B cell (primary cell): Measurements from ENCODE around the gene ARHGAP19. TPM values are rescaled to one million over a fixed set of nuclear protein-coding genes. Genes with fewer than 3 reads are reported as not detected.

Source experiments
- ATAC-seq: fragments of 200-7000 bp; cut with Tn5 transposase; one replicate; pipeline ENCODE4 v1.10.0; 2021; ENCODE audit warnings: low read depth, mild to moderate bottlenecking, moderate number of reproducible peaks, moderate library complexity
- CTCF ChIA-PET: fragments of 350-600 bp; sonication (Branson Sonifier 250); formaldehyde crosslinking; loops from one replicate; lab custom pipeline; 2021; ENCODE audit warnings: antibody characterized with exemption, inconsistent platforms; lab: Charles Lee
- POLR2A ChIA-PET: fragments of 350-600 bp; sonication (Branson Sonifier 250); formaldehyde crosslinking; loops from one replicate; lab custom pipeline; 2021; ENCODE audit warnings: antibody characterized with exemption; lab: Charles Lee
- DNase-seq: peaks from one replicate; pipeline ENCODE4 v3.0.0; 2013
- H2AFZ ChIP-seq: 2 replicates; pipeline ENCODE4 v1.6.1; 2012; ENCODE audit warnings: mild to moderate bottlenecking, low read depth, low read length; ENCODE audit not compliant: insufficient read depth, poor library complexity, severe bottlenecking
- H3K27ac ChIP-seq, 2 donors: 1 replicate in 1 of 2; 2 replicates in 1 of 2; pipeline ENCODE4 v1.5.1; 2012 to 2013; ENCODE audit warnings: low read length in 2 of 2, mild to moderate bottlenecking in 2 of 2, moderate library complexity in 1 of 2
- H3K27me3 ChIP-seq, 4 experiments: fragments of 200-600 bp in 1 of 4; sonication (generic) in 1 of 4; replicated peaks in 1 of 4; 1 replicate in 2 of 4; 2 replicates in 2 of 4; pipeline versions ENCODE4 v1.6.1 to v1.7.0; 2013 to 2016; ENCODE audit warnings: low read length in 3 of 4, mild to moderate bottlenecking in 2 of 4, mixed read lengths in 1 of 4, moderate library complexity in 1 of 4; ENCODE audit not compliant: insufficient read depth in 4 of 4, control insufficient read depth in 3 of 4; ENCODE audit errors: control extremely low read depth in 1 of 4
- H3K36me3 ChIP-seq, 2 experiments: replicated peaks in 1 of 2; 1 replicate in 1 of 2; 2 replicates in 1 of 2; pipeline versions ENCODE4 v1.6.1 to v1.7.1; 2013; ENCODE audit warnings: low read length in 1 of 2; ENCODE audit not compliant: insufficient read depth in 2 of 2, control insufficient read depth in 1 of 2; ENCODE audit errors: control extremely low read depth in 1 of 2, extremely low read depth in 1 of 2
- H3K4me1 ChIP-seq, 2 donors: fragments of 200-600 bp in 1 of 2; sonication (generic) in 1 of 2; 1 replicate in 1 of 2; 2 replicates in 1 of 2; pipeline versions ENCODE4 v1.5.1 to v1.6.1; 2013 to 2017; ENCODE audit warnings: low read length in 2 of 2; ENCODE audit not compliant: control insufficient read depth in 2 of 2, insufficient read depth in 2 of 2
- H3K4me2 ChIP-seq: replicated peaks from 2 replicates; pipeline ENCODE3; 2012; ENCODE audit warnings: mild to moderate bottlenecking, low read depth, low read length; ENCODE audit not compliant: poor library complexity, severe bottlenecking
- H3K4me3 ChIP-seq, 5 experiments: fragments of 200-600 bp in 1 of 5; sonication (generic) in 1 of 5; 1 replicate in 3 of 5; 2 replicates in 2 of 5; pipeline versions ENCODE4 v1.5.1 to v1.7.0; 2011 to 2016; ENCODE audit warnings: low read length in 4 of 5, mild to moderate bottlenecking in 4 of 5, low read depth in 2 of 5, control low read depth in 1 of 5, moderate library complexity in 1 of 5; ENCODE audit not compliant: insufficient read depth in 1 of 5; ENCODE audit errors: control extremely low read depth in 1 of 5, extremely low read depth in 1 of 5
- H3K79me2 ChIP-seq: fragments of 200-600 bp; sonication (generic); one replicate; pipeline ENCODE4 v1.6.0; 2016; ENCODE audit warnings: low read length; ENCODE audit not compliant: control insufficient read depth, insufficient read depth
- H3K9ac ChIP-seq: fragments of 200-600 bp; sonication (generic); 2 replicates; pipeline ENCODE4 v1.6.1; 2017; ENCODE audit warnings: mild to moderate bottlenecking, low read length, moderate library complexity
- H3K9me3 ChIP-seq, 3 donors: one replicate each; pipeline versions ENCODE4 v1.6.1 to v1.7.1; 2013; ENCODE audit warnings: low read length in 2 of 3; ENCODE audit not compliant: control insufficient read depth in 2 of 3, insufficient read depth in 1 of 3; ENCODE audit errors: control extremely low read depth in 1 of 3
- H4K20me1 ChIP-seq: 2 replicates; pipeline ENCODE4 v1.6.0; 2012; ENCODE audit warnings: mild to moderate bottlenecking, low read length; ENCODE audit not compliant: insufficient read depth, control insufficient read depth, poor library complexity, severe bottlenecking
- H3K27ac Mint-ChIP-seq: one replicate; pipeline ENCODE4 v1.8.0; 2021; ENCODE audit warnings: mixed read lengths
- H3K27me3 Mint-ChIP-seq: one replicate; pipeline ENCODE4 v1.8.0; 2021; ENCODE audit warnings: mixed read lengths
- H3K4me1 Mint-ChIP-seq: one replicate; pipeline ENCODE4 v1.8.0; 2021; ENCODE audit warnings: mixed read lengths
- H3K4me3 Mint-ChIP-seq: one replicate; pipeline ENCODE4 v1.8.0; 2021; ENCODE audit warnings: mixed read lengths
- H3K9me3 Mint-ChIP-seq: one replicate; pipeline ENCODE4 v1.8.0; 2022; ENCODE audit warnings: mixed read lengths; ENCODE audit not compliant: insufficient read depth
- EZH2 ChIP-seq: IDR thresholded peaks from 2 replicates; pipeline ENCODE4 v1.6.1; 2012; ENCODE audit warnings: borderline replicate concordance, low read depth, mild to moderate bottlenecking, moderate library complexity, low read length; ENCODE audit not compliant: insufficient read depth, poor library complexity, severe bottlenecking
- WGBS: methylation state at CpG from one replicate; pipeline ENCODE4 v1.1.5; 2013; ENCODE audit warnings: missing lambda C conversion rate; ENCODE audit not compliant: insufficient coverage; 5-methylcytosine and 5-hydroxymethylcytosine counted together
- intact Hi-C: fragments of 100-400 bp; cut with micrococcal nuclease; formaldehyde crosslinking; loops from one replicate; pipeline ENCODE4 v1.10.0; 2022
- polyA plus RNA-seq: library from polyadenylated mRNA; depleted of rRNA; stranded (reverse); fragments of >200 nt; gene quantifications from 2 replicates; pipeline ENCODE4 v1.2.3, GENCODE V29; 2012
- total RNA-seq, 2 donors: library from RNA; stranded (reverse); fragments of 120-200 nt in 1 of 2; gene quantifications; 1 replicate in 1 of 2; 2 replicates in 1 of 2; pipeline versions ENCODE4 v1.2.3 to v1.2.4, GENCODE V29; 2013 to 2022
- TF ChIP-seq, protein P1 (sequence below): fragments of 200-600 bp; IDR thresholded peaks from one replicate; pipeline ENCODE4 v1.8.0; 2022; ENCODE audit warnings: antibody characterized with exemption, mild to moderate bottlenecking

Gene ARHGAP19
- total and polyA plus RNA-seq, 2 donors (not counting 1 experiment from before 2014, with no cell fraction given), result 6.4 to 22.5 TPM

DNA sequence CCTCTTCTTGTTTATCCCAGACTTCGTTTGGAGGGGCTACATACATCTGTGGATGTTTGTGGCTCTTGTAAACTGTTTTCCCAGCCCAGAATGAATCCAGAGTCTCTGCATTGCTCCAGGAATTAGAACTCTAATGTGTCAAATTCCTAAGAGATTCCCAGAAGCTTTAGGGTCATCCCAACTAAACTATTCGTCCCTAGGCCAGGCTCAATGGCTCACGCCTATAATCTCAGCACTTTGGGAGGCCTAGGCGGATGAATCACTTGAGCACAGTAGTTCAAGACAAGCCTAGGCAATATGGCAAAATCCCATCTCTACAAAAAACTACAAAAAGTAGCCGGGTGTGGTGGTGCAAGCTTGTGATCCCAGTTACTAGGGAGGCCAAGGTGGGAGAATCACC, 28.5 kb downstream of the ARHGAP19 start:
- WGBS, result 95% methylated on average over 3 of the region's 5 CpGs
- peaks cover 0 to 7% (median 2%) of the 10 kb centered on the region in 3 donors for H3K9me3 ChIP-seq
- Mint-ChIP-seq H3K27me3 (no peaks in the 10 kb centered on the region), H3K9me3 (no peaks in the 10 kb centered on the region), H3K4me3 (no peak overlapping the region), H3K27ac (no peak overlapping the region), H3K4me1 (peaks cover 4% of the 10 kb centered on the region)
- H2AFZ ChIP-seq, result no peak overlapping the region
- POLR2A ChIA-PET, result no interaction called here
- DNase-seq, result no peak
- H3K27me3 ChIP-seq, result no peaks in the 10 kb centered on the region
- intact Hi-C loops, result no loop called here
- ATAC-seq, result no peak
- CTCF ChIA-PET, result interaction anchor here (4.0 kb wide), 1 partner anchor 15 kb away, joined by 14 read pairs; no protein-coding TSS in a partner anchor
- no peak overlapping the region for H3K27ac ChIP-seq
- H3K36me3 ChIP-seq, result peaks cover 7 to 21% of the 10 kb centered on the region in 2 experiments
- no peak overlapping the region for H3K4me2 ChIP-seq
- no peaks in the 10 kb centered on the region for H3K4me1 ChIP-seq
- no peak for TF ChIP-seq EZH2
- TF ChIP-seq, protein P1, sequence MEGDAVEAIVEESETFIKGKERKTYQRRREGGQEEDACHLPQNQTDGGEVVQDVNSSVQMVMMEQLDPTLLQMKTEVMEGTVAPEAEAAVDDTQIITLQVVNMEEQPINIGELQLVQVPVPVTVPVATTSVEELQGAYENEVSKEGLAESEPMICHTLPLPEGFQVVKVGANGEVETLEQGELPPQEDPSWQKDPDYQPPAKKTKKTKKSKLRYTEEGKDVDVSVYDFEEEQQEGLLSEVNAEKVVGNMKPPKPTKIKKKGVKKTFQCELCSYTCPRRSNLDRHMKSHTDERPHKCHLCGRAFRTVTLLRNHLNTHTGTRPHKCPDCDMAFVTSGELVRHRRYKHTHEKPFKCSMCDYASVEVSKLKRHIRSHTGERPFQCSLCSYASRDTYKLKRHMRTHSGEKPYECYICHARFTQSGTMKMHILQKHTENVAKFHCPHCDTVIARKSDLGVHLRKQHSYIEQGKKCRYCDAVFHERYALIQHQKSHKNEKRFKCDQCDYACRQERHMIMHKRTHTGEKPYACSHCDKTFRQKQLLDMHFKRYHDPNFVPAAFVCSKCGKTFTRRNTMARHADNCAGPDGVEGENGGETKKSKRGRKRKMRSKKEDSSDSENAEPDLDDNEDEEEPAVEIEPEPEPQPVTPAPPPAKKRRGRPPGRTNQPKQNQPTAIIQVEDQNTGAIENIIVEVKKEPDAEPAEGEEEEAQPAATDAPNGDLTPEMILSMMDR, result no peak
- no peak overlapping the region for H3K4me3 ChIP-seq
- peaks cover 18% of the 10 kb centered on the region for H3K79me2 ChIP-seq
- H4K20me1 ChIP-seq, result peaks cover 6% of the 10 kb centered on the region
- H3K9ac ChIP-seq, result no peak overlapping the region

DNA sequence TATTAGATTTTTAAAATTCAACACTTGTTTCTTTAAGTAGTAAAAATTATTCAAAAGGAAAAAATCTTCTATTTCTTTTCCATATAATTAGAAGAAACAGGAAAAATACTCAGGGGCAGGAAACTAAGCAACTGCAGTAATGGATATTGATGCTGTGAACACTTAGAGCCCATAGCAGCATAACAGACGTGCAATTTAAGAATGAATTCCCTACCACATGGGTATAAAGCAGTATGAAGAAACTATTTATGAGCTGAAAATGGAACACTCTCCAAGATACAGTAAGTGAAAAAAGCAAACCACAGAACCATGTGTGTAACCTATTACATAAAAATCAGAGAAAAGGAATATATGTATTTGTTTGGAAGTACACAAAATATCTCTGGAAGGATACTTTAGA, 30.8 kb downstream of the ARHGAP19 start:
- Histone ChIP-seq H3K4me1 (no peaks in the 10 kb centered on the region), H3K79me2 (peaks cover 3% of the 10 kb centered on the region), H3K36me3 (peaks cover 7 to 27% of the 10 kb centered on the region in 2 experiments), H3K4me2 (no peak overlapping the region), H4K20me1 (no peaks in the 10 kb centered on the region), H2AFZ (no peak overlapping the region), H3K9me3 (peaks cover 0 to 2% (median 0%) of the 10 kb centered on the region in 3 donors), H3K9ac (no peak overlapping the region), H3K27ac (no peak overlapping the region), H3K27me3 (no peaks in the 10 kb centered on the region), H3K4me3 (no peak overlapping the region)
- no peak for ATAC-seq
- no CpG with 5 or more reads among the region's 1 CpG for WGBS
- CTCF ChIA-PET, result interaction anchor here (1.0 kb wide), 1 partner anchor 189 kb away, joined by 3 read pairs; no protein-coding TSS in a partner anchor
- intact Hi-C loops, result no loop called here
- H3K27me3 Mint-ChIP-seq, result no peaks in the 10 kb centered on the region
- H3K4me1 Mint-ChIP-seq, result peaks cover 2% of the 10 kb centered on the region
- H3K27ac Mint-ChIP-seq, result no peak overlapping the region
- H3K9me3 Mint-ChIP-seq, result no peaks in the 10 kb centered on the region
- DNase-seq, result no peak
- no peak overlapping the region for H3K4me3 Mint-ChIP-seq
- no peak for TF ChIP-seq EZH2
- TF ChIP-seq, protein P1, result no peak
- POLR2A ChIA-PET, result no interaction called here
